PC-9 (cell line): ENCODE measurements around the gene ZDHHC12.

Experiments used
- CTCF ChIP-seq: fragments of 200-600 bp; sonication (generic); conservative IDR thresholded peaks from 2 replicates; pipeline ENCODE4 v1.6.1; 2017; ENCODE audit warnings: mixed run types, antibody characterized with exemption, mild to moderate bottlenecking, moderate library complexity
- EZH2 ChIP-seq: fragments of 200-600 bp; sonication (generic); IDR thresholded peaks from 2 replicates; pipeline ENCODE4 v1.8.0; 2017; ENCODE audit warnings: antibody characterized with exemption, low read depth

- no peak for TF ChIP-seq CTCF
- no peak for TF ChIP-seq EZH2
Measured at GRCh38 chr9:128688501-128689292, 35.2 kb downstream of the ZDHHC12 start, which contains the start of gene SET.
